ENCODE results near the gene WDFY3. TPM values are rescaled to one million over a fixed set of nuclear protein-coding genes. Genes with fewer than 3 reads are reported as not detected.

Gene WDFY3
- total and polyA plus RNA-seq, 2 donors (not counting 1 experiment from before 2014, with no cell fraction given), result 0.05 to 0.36 TPM

DNA sequence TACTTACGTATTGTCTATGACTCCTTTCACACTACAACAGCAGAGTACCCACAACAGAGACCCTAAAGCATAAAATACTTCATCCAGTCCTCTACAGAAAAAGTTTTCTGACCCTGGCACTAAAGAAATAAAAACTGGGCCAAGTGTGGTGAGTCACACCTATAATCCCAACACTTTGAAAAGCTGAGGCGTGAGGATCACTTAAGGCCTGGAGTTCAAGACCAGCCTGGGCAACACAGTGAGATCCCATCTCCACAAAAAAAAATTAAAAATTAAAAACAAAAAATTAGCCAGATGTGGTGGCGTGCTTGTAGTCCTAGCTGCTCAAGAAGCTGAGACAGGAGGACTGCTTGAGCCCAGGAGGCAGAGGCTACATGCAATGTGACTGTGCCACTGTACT lies 66.9 kb downstream of the WDFY3 start:
- Histone ChIP-seq H3K27ac (ENCODE audit: low read length in 2 of 2) (no peak overlapping the region), H3K4me1 (ENCODE audit: control insufficient read depth in 2 of 2, insufficient read depth in 2 of 2, low read length in 2 of 2) (no peaks in the 10 kb centered on the region), H3K79me2 (ENCODE audit: control insufficient read depth, insufficient read depth, low read length) (no peaks in the 10 kb centered on the region), H3K9me3 (ENCODE audit: control extremely low read depth in 1 of 3, control insufficient read depth in 2 of 3, insufficient read depth in 1 of 3, low read length in 2 of 3) (no peaks in the 10 kb centered on the region), H4K20me1 (ENCODE audit: control insufficient read depth, insufficient read depth, low read length, poor library complexity, severe bottlenecking) (no peaks in the 10 kb centered on the region), H3K9ac (ENCODE audit: low read length) (no peak overlapping the region), H3K4me3 (ENCODE audit: control extremely low read depth in 1 of 5, extremely low read depth in 1 of 5, insufficient read depth in 1 of 5, low read depth in 2 of 5, low read length in 4 of 5) (no peak overlapping the region), H2AFZ (ENCODE audit: insufficient read depth, low read depth, low read length, poor library complexity, severe bottlenecking) (no peak overlapping the region), H3K4me2 (replicated peaks; ENCODE audit: low read depth, low read length, poor library complexity, severe bottlenecking) (no peak overlapping the region), H3K36me3 (replicated peaks in 1 of 2; ENCODE audit: control extremely low read depth in 1 of 2, control insufficient read depth in 1 of 2, extremely low read depth in 1 of 2, insufficient read depth in 2 of 2, low read length in 1 of 2) (no peaks in the 10 kb centered on the region), H3K27me3 (replicated peaks in 1 of 4; ENCODE audit: control extremely low read depth in 1 of 4, control insufficient read depth in 3 of 4, insufficient read depth in 4 of 4, low read length in 3 of 4) (no peaks in the 10 kb centered on the region)
- ChIA-PET CTCF (no interaction called here), POLR2A (no interaction called here)
- DNase-seq, result no peak
- Mint-ChIP-seq H3K27me3 (no peaks in the 10 kb centered on the region), H3K27ac (no peak overlapping the region), H3K4me1 (no peaks in the 10 kb centered on the region), H3K4me3 (no peak overlapping the region), H3K9me3 (ENCODE audit: insufficient read depth) (no peaks in the 10 kb centered on the region)
- no peak for ATAC-seq (ENCODE audit: low read depth)
- 92% methylated on average over 2 of the region's 3 CpGs for WGBS (ENCODE audit: insufficient coverage)
- intact Hi-C loops (cut with micrococcal nuclease), result no loop called here
- TF ChIP-seq, protein P1, sequence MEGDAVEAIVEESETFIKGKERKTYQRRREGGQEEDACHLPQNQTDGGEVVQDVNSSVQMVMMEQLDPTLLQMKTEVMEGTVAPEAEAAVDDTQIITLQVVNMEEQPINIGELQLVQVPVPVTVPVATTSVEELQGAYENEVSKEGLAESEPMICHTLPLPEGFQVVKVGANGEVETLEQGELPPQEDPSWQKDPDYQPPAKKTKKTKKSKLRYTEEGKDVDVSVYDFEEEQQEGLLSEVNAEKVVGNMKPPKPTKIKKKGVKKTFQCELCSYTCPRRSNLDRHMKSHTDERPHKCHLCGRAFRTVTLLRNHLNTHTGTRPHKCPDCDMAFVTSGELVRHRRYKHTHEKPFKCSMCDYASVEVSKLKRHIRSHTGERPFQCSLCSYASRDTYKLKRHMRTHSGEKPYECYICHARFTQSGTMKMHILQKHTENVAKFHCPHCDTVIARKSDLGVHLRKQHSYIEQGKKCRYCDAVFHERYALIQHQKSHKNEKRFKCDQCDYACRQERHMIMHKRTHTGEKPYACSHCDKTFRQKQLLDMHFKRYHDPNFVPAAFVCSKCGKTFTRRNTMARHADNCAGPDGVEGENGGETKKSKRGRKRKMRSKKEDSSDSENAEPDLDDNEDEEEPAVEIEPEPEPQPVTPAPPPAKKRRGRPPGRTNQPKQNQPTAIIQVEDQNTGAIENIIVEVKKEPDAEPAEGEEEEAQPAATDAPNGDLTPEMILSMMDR (IDR thresholded peaks at IDR 0.05), result no peak
- TF ChIP-seq EZH2 (IDR thresholded peaks at IDR 0.05; ENCODE audit: borderline replicate concordance, insufficient read depth, low read depth, low read length, poor library complexity, severe bottlenecking), result no peak

DNA sequence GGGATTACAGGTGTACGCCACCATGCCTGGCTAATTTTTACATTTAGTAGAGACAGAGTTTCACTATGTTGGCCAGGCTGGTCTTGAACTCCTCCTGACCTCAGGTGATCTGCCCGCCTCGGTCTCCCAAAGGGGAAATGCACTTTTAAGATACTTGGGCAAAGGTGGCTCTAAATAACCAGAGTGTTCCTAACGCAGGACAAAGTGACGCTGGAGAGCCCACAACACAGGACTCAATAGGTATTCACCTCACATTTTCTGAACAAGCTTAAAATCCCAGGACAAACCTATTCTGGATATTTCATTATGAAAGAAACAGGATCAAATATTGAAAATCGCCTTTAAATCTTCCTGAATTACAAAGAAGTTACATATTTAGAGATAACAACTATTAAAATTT lies 69.0 kb downstream of the WDFY3 start:
- no peaks in the 10 kb centered on the region for H3K4me1 Mint-ChIP-seq
- intact Hi-C loops (cut with micrococcal nuclease), result no loop called here
- H3K9me3 ChIP-seq (ENCODE audit: control extremely low read depth in 1 of 3, control insufficient read depth in 2 of 3, insufficient read depth in 1 of 3, low read length in 2 of 3), result no peaks in the 10 kb centered on the region
- H3K4me3 Mint-ChIP-seq, result no peak overlapping the region
- no peaks in the 10 kb centered on the region for H3K79me2 ChIP-seq (ENCODE audit: control insufficient read depth, insufficient read depth, low read length)
- no peaks in the 10 kb centered on the region for H3K27me3 ChIP-seq (replicated peaks in 1 of 4; ENCODE audit: control extremely low read depth in 1 of 4, control insufficient read depth in 3 of 4, insufficient read depth in 4 of 4, low read length in 3 of 4)
- H3K27me3 Mint-ChIP-seq, result no peaks in the 10 kb centered on the region
- no peak for DNase-seq
- H3K27ac Mint-ChIP-seq, result no peak overlapping the region
- no peak overlapping the region for H3K9ac ChIP-seq (ENCODE audit: low read length)
- ChIA-PET POLR2A (no interaction called here), CTCF (no interaction called here)
- H3K4me1 ChIP-seq (ENCODE audit: control insufficient read depth in 2 of 2, insufficient read depth in 2 of 2, low read length in 2 of 2), result no peaks in the 10 kb centered on the region
- H2AFZ ChIP-seq (ENCODE audit: insufficient read depth, low read depth, low read length, poor library complexity, severe bottlenecking), result no peak overlapping the region
- H3K36me3 ChIP-seq (replicated peaks in 1 of 2; ENCODE audit: control extremely low read depth in 1 of 2, control insufficient read depth in 1 of 2, extremely low read depth in 1 of 2, insufficient read depth in 2 of 2, low read length in 1 of 2), result no peaks in the 10 kb centered on the region
- no peaks in the 10 kb centered on the region for H4K20me1 ChIP-seq (ENCODE audit: control insufficient read depth, insufficient read depth, low read length, poor library complexity, severe bottlenecking)
- H3K27ac ChIP-seq (ENCODE audit: low read length in 2 of 2), result no peak overlapping the region
- H3K4me2 ChIP-seq (replicated peaks; ENCODE audit: low read depth, low read length, poor library complexity, severe bottlenecking), result no peak overlapping the region
- H3K9me3 Mint-ChIP-seq (ENCODE audit: insufficient read depth), result no peaks in the 10 kb centered on the region
- TF ChIP-seq EZH2 (IDR thresholded peaks at IDR 0.05; ENCODE audit: borderline replicate concordance, insufficient read depth, low read depth, low read length, poor library complexity, severe bottlenecking), result no peak
- TF ChIP-seq, protein P1 (IDR thresholded peaks at IDR 0.05), result no peak
- 95% methylated on average over 3 of the region's 6 CpGs for WGBS (ENCODE audit: insufficient coverage)
- H3K4me3 ChIP-seq (ENCODE audit: control extremely low read depth in 1 of 5, extremely low read depth in 1 of 5, insufficient read depth in 1 of 5, low read depth in 2 of 5, low read length in 4 of 5), result no peak overlapping the region
- ATAC-seq (ENCODE audit: low read depth), result no peak

Data from B cell (primary cell).